NT2/D1 (cell line): Measurements from ENCODE around the gene DOK1.
A peak's percentile ranks its signal among the peaks of the same experiment; 100 is the strongest.

Source experiments
- DNase-seq: peaks from one replicate; pipeline ENCODE4 v3.0.0-alpha.2; 2011; ENCODE audit warnings: low read depth, low spot score
- H3K27me3 ChIP-seq: 2 replicates; pipeline ENCODE4 v1.6.0; 2011; ENCODE audit warnings: mild to moderate bottlenecking; ENCODE audit not compliant: insufficient read length, insufficient read depth
- H3K36me3 ChIP-seq: 2 replicates; pipeline ENCODE4 v1.6.1; 2011; ENCODE audit warnings: mild to moderate bottlenecking, low read length, mixed read lengths; ENCODE audit not compliant: insufficient read depth, insufficient read length
- H3K4me1 ChIP-seq: 2 replicates; pipeline ENCODE4 v1.5.1; 2011; ENCODE audit not compliant: insufficient read depth, insufficient read length
- H3K4me3 ChIP-seq: 2 replicates; pipeline ENCODE4 v1.5.1; 2011; ENCODE audit warnings: low read depth; ENCODE audit not compliant: insufficient read length
- H3K9ac ChIP-seq: 2 replicates; pipeline ENCODE4 v1.6.0; 2011; ENCODE audit warnings: low read depth; ENCODE audit not compliant: insufficient read length
- H3K9me3 ChIP-seq: 2 replicates; pipeline ENCODE4 v1.5.1; 2011; ENCODE audit warnings: mild to moderate bottlenecking, low read length; ENCODE audit not compliant: insufficient read depth
- SUZ12 ChIP-seq: IDR thresholded peaks from 2 replicates; pipeline ENCODE4 v1.6.1; 2011; ENCODE audit not compliant: insufficient read length, insufficient read depth; ENCODE audit errors: extremely low read depth
- YY1 ChIP-seq: IDR thresholded peaks from 2 replicates; pipeline ENCODE4 v1.6.1; 2011; ENCODE audit not compliant: insufficient read length, insufficient read depth
- ZNF274 ChIP-seq: IDR thresholded peaks from 2 replicates; pipeline ENCODE4 v1.6.1; 2011; ENCODE audit warnings: mild to moderate bottlenecking, low read depth, low read length

The DOK1 gene

DNA sequence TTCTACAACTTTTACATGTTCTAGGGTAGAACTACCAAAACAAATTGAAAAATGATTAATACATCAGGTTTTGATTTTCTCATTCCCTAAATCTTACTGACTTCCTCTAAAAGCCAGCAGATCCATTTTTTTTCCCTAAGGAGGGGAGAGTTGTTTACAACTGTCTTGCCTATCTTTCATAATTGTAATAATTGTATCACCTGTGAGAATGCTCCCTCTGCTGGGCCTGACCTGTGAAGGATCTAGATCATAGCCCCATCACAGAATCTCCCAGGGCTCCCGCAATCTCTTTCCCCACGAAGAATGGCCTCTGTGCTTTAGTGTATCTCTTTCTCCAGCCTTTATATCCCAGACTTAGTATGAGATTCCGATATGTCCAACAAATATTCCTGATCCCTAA is 9.9 kb upstream of the DOK1 start:
- peaks cover 25% of the 10 kb centered on the region for H3K27me3 ChIP-seq
- H3K4me1 ChIP-seq: no peaks in the 10 kb centered on the region
- H3K4me3 ChIP-seq: no peak overlapping the region
- no peaks in the 10 kb centered on the region for H3K36me3 ChIP-seq
- no peak for TF ChIP-seq ZNF274
- TF ChIP-seq YY1: no peak
- no peak for TF ChIP-seq SUZ12
- no peaks in the 10 kb centered on the region for H3K9me3 ChIP-seq
- H3K9ac ChIP-seq: no peak overlapping the region
- DNase-seq: no peak

DNA sequence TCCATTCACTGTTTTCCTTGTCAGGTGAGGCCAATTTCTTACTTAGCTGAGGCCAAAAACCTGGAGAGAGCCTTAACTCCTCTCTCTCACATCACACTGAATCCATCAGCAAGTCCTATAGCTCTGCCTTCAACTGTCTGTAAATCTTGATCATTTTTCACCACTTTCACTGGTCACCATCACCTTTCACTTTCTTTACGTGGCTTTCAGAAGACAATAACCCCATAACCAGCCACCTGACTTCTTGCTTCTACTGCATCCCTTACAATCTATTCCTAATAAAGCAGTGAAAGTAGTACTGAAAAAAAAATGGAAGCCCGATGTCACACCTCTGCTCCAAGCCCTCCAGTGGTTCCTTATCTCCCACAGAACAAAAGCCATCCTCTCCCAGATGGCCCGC is 8.5 kb upstream of the DOK1 start:
- no peak overlapping the region for H3K9ac ChIP-seq
- peaks cover 37% of the 10 kb centered on the region for H3K27me3 ChIP-seq
- TF ChIP-seq YY1: no peak
- no peak for TF ChIP-seq SUZ12
- no peak for TF ChIP-seq ZNF274
- no peaks in the 10 kb centered on the region for H3K4me1 ChIP-seq
- H3K9me3 ChIP-seq: no peaks in the 10 kb centered on the region
- H3K4me3 ChIP-seq: no peak overlapping the region
- peaks cover 3% of the 10 kb centered on the region for H3K36me3 ChIP-seq
- no peak for DNase-seq

DNA sequence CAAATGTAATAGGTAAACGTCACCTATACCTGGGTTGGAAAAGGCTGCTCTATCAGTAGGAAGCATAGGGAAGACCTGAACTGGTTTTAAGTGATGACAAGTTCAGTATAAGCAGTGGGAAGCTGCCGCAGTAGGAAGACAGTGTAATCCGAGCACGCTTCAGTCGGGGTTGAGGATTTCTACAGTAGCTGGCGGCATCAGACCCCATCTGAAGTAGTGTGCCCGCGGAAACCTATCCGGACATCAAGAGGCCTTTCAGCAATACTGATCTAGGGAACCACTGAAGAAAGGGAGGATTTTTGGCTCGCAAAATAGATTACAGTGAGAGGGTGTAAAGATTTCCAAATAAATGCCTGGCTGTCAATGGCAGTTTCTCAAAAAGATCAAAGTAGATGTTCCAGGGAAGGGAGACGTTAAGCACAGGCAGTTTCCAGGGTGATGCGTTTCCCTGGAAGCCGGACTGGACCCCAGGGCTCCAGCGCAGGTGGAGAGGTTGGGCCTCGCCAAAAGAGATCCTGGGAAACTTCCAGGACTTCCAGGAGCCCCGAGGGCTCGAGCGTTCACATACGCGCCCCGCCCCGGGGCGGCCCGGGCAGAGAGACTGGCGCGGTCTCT is 6.1 kb upstream of the DOK1 start:
- Histone ChIP-seq H3K27me3 (peaks cover 48% of the 10 kb centered on the region), H3K4me3 (peak overlapping the region; percentile 64), H3K9ac (peak overlapping the region; percentile 83), H3K36me3 (peaks cover 3% of the 10 kb centered on the region), H3K4me1 (peaks cover 4% of the 10 kb centered on the region), H3K9me3 (no peaks in the 10 kb centered on the region)
- TF ChIP-seq YY1 (no peak), SUZ12 (no peak), ZNF274 (no peak)
- DNase-seq: no peak

DNA sequence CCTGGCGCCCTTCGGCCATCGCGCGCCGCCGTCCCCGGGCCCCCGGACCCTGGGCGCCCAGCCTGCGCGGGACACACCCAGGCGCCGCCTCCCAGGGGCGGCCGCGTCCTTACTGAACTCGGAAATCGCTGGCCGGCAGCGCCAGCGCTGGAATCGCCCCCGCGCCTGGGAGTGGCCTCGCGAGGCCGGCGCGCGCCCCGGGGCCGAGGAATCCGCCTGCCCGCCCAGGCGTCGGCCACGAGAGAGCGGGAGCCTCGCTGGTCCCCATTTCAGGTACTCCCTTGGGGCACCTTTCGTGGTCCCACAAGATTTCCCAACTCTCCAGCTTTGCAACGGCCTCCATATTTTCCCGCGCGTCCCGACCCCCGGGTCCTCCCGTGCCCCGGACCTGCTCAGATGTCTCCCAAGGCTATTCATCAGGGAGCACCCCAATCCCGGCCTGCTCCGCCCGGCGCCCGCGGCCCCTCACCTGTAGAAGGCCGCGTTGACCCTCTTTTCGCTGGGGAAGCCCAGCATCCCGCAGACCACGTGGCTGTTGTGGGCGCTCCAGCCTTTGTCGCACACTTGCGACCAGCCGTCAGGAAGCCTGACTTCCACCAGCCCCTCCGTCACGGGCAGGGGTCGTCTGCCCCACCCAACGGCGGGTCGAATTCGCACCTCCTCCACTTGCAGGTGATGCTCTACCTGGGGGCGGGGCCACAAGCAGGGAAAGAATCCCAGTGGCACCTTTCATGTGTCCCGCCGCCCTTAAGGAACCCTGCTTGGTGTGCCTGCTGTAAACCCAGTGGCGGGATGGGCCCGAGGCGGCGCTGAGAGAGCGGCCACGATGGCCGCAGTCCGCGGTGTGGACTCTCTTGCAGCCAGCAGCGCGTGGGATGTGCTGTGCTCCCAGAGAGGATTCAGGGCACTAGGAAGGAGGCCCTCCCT is 5.4 kb upstream of the DOK1 start:
- no peaks in the 10 kb centered on the region for H3K9me3 ChIP-seq
- TF ChIP-seq SUZ12 (no peak), YY1 (no peak), ZNF274 (no peak)
- H3K4me1 ChIP-seq: peaks cover 4% of the 10 kb centered on the region
- DNase-seq: no peak
- peak overlapping the region; percentile 83 for H3K9ac ChIP-seq
- H3K27me3 ChIP-seq: peaks cover 48% of the 10 kb centered on the region
- peaks cover 3% of the 10 kb centered on the region for H3K36me3 ChIP-seq
- H3K4me3 ChIP-seq: peak overlapping the region; percentile 64

DNA sequence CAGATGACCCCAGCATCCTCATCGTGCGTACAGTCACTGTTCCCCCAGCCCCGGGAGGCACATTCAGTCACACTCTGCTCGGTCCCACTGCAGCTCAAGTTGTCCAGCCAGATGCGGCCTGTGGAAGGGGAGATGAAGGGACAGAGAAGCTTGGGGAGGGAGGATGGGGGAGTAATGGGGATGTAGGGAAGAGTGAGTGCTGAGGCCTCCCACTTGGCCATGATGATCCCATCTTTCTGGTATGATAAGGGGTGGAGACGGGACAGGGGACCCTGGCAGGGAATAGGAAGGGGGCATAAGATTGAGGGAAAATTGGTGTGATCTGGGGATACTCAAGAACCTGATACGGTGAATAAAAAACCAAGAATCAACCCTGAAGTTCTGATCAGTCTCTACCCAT is 4.3 kb upstream of the DOK1 start:
- DNase-seq: no peak
- no peaks in the 10 kb centered on the region for H3K9me3 ChIP-seq
- H3K36me3 ChIP-seq: peaks cover 3% of the 10 kb centered on the region
- TF ChIP-seq ZNF274: no peak
- TF ChIP-seq YY1: no peak
- no peak for TF ChIP-seq SUZ12
- no peak overlapping the region for H3K4me3 ChIP-seq
- no peak overlapping the region for H3K9ac ChIP-seq
- peaks cover 4% of the 10 kb centered on the region for H3K4me1 ChIP-seq
- peaks cover 54% of the 10 kb centered on the region for H3K27me3 ChIP-seq

DNA sequence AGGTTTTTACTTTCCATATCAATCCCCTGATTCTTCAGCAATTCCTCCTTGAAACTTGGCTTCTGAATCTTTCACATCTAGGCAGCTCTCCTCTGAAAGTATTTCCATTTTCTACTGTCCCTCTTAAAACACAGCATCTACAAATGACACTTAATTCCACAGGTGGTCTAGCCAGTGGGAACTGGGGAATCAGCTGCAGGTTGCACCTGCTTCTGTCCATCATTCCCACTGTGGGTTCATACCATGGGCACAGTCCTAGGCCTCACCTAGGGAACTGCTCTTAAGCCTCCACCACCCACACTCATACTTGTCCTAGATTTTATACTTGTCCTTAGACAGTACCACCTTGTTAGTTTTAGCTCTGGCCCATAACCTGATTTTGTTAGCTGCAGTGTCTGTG is 3.0 kb upstream of the DOK1 start:
- TF ChIP-seq YY1 (no peak), ZNF274 (no peak), SUZ12 (no peak)
- H3K4me3 ChIP-seq: no peak overlapping the region
- H3K36me3 ChIP-seq: peaks cover 8% of the 10 kb centered on the region
- H3K4me1 ChIP-seq: peaks cover 7% of the 10 kb centered on the region
- no peak for DNase-seq
- peaks cover 66% of the 10 kb centered on the region for H3K27me3 ChIP-seq
- no peaks in the 10 kb centered on the region for H3K9me3 ChIP-seq
- no peak overlapping the region for H3K9ac ChIP-seq

DNA sequence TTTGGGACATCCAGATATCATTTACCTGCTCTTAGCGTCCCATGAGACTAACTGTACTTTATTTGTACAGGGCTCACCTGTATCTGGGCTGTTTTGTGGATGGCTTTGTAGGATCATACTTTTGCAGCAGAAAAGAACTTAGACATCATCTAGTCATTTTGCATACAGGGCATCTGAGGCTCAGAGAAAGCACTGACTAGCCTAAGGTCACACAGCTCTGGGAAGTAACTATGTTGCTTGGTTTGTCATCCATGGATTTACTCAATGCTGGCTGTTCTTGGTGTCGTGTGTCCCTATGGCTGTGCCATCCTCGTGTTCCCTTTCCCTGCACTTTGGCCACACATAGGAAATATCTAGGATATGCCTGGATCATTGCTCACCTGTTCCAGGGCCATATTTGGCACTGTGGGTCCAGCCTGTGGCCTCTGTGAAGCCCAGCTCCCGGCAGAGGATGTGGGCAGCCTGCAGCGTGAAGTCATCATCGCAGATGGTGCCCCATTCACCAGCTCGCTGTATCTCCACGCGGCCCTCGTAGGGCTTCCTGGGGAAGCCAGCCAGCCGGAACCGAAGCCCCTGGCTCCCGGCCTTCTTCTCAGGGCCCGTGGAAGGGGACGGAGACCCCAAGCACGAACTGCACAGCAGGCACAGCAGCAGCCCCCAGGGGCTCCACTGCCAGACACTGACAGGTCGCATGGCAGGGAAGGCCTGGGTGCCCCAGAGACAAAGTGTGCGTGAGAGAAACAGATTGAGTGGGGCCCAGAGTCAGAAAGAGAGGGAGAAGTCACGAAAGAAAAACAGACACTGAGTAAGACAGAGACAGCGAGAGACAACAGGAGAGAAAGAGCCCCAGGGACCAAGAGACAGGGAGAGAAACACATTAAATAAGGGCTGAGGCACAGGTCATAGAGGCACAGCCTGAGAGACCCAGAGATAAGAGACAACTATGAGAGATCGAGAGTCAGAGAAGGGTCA is 2.3 kb upstream of the DOK1 start:
- H3K9me3 ChIP-seq: no peaks in the 10 kb centered on the region
- DNase-seq: no peak
- peaks cover 64% of the 10 kb centered on the region for H3K27me3 ChIP-seq
- no peak overlapping the region for H3K4me3 ChIP-seq
- H3K36me3 ChIP-seq: peaks cover 15% of the 10 kb centered on the region
- no peak for TF ChIP-seq SUZ12
- no peak for TF ChIP-seq YY1
- TF ChIP-seq ZNF274: no peak
- peaks cover 7% of the 10 kb centered on the region for H3K4me1 ChIP-seq
- no peak overlapping the region for H3K9ac ChIP-seq
